ENCODE measurements around the gene GMCL1. TPM values are rescaled to one million over a fixed set of nuclear protein-coding genes. Genes with fewer than 3 reads are reported as not detected.

Gene GMCL1
- total RNA-seq, 1 experiment from 2014 or later = 17.4 TPM

- Histone ChIP-seq H3K9me2 (ENCODE audit: insufficient read depth) (no peaks in the 10 kb centered on the region), H3K4me2 (no peak overlapping the region), H3K27ac (no peak overlapping the region), H3K79me2 (ENCODE audit: low read depth) (no peaks in the 10 kb centered on the region), H3F3A (ENCODE audit: insufficient read depth, low read depth) (peaks cover 11% of the 10 kb centered on the region; the same call in 1 of the 2 replicates), H3K27me3 (ENCODE audit: insufficient read depth, low read depth) (no peaks in the 10 kb centered on the region), H3K4me1 (replicated peaks; ENCODE audit: insufficient read depth) (no peaks in the 10 kb centered on the region), H2AFZ (no peak overlapping the region), H4K20me1 (ENCODE audit: insufficient read depth) (no peaks in the 10 kb centered on the region), H3K36me3 (ENCODE audit: low read depth) (no peaks in the 10 kb centered on the region; the same call in 1 of the 2 replicates), H3K4me3 (no peak overlapping the region), H3K9me3 (ENCODE audit: insufficient read depth, low read depth) (no peaks in the 10 kb centered on the region)
- DNase-seq = no peak
- ChIA-PET POLR2A (ENCODE audit: unreplicated experiment) (no interaction called here), CTCF (interaction anchor here (0.6 kb wide), 1 partner anchor 827 kb away, joined by 3 read pairs; no protein-coding TSS in a partner anchor)
- no peak for TF ChIP-seq EZH2 (IDR thresholded peaks at IDR 0.05; ENCODE audit: low read depth)
- TF ChIP-seq CTCF (conservative IDR thresholded peaks at IDR 0.05) = no peak
- intact Hi-C loops (cut with micrococcal nuclease; ENCODE audit: unreplicated experiment) = no loop called here
- no TSS peak for BruUV-seq (replicated peaks)
Observed at GRCh38 chr2:69790601-69790959, 38.9 kb upstream of the GMCL1 start.

GRCh38 chr2:69791045-69791444 lies 38.4 kb upstream of the GMCL1 start:
- H3K9me2 ChIP-seq (ENCODE audit: insufficient read depth) = no peaks in the 10 kb centered on the region
- BruUV-seq (replicated peaks) = no TSS peak
- H3K27me3 ChIP-seq (ENCODE audit: insufficient read depth, low read depth) = no peaks in the 10 kb centered on the region
- DNase-seq = no peak
- no peak overlapping the region for H3K4me2 ChIP-seq
- no peaks in the 10 kb centered on the region for H3K4me1 ChIP-seq (replicated peaks; ENCODE audit: insufficient read depth)
- no peaks in the 10 kb centered on the region; the same call in 1 of the 2 replicates for H3K36me3 ChIP-seq (ENCODE audit: low read depth)
- CTCF ChIA-PET = interaction anchor here (0.6 kb wide), 1 partner anchor 826 kb away, joined by 3 read pairs; no protein-coding TSS in a partner anchor
- H2AFZ ChIP-seq = no peak overlapping the region
- no peak overlapping the region for H3K4me3 ChIP-seq
- intact Hi-C loops (cut with micrococcal nuclease; ENCODE audit: unreplicated experiment) = no loop called here
- H3K79me2 ChIP-seq (ENCODE audit: low read depth) = no peaks in the 10 kb centered on the region
- peaks cover 11% of the 10 kb centered on the region; the same call in 1 of the 2 replicates for H3F3A ChIP-seq (ENCODE audit: insufficient read depth, low read depth)
- no peaks in the 10 kb centered on the region for H3K9me3 ChIP-seq (ENCODE audit: insufficient read depth, low read depth)
- TF ChIP-seq CTCF (conservative IDR thresholded peaks at IDR 0.05) = no peak
- no peak for TF ChIP-seq EZH2 (IDR thresholded peaks at IDR 0.05; ENCODE audit: low read depth)
- no peaks in the 10 kb centered on the region for H4K20me1 ChIP-seq (ENCODE audit: insufficient read depth)
- no peak overlapping the region for H3K27ac ChIP-seq
- POLR2A ChIA-PET (ENCODE audit: unreplicated experiment) = no interaction called here

DNA sequence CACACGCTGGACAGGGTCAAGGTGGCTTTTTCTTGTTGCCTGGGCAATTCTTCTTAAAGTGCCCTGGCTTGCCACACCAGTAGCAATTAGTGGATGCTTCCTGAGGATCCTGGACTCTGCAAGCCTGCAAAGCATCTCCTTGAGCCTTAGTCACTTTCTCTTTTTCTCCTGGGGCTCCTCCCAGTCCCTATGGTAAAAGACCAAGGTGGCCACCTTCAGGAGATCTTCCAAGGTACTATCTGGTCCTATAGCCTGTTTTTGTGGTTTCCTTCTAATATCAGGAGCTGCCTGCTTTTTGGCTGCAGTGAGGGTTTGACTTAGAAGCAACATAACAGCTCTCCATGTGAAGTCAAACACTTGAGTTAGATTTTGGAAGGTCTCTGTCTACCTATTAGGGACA lies 33.3 kb upstream of the GMCL1 start:
- Histone ChIP-seq H3K27me3 (ENCODE audit: insufficient read depth, low read depth) (no peaks in the 10 kb centered on the region), H2AFZ (no peak overlapping the region), H3K27ac (no peak overlapping the region), H3F3A (ENCODE audit: insufficient read depth, low read depth) (peaks cover 16% of the 10 kb centered on the region), H3K79me2 (ENCODE audit: low read depth) (no peaks in the 10 kb centered on the region), H3K4me1 (replicated peaks; ENCODE audit: insufficient read depth) (peaks cover 26% of the 10 kb centered on the region), H3K4me3 (no peak overlapping the region), H3K9me3 (ENCODE audit: insufficient read depth, low read depth) (no peaks in the 10 kb centered on the region), H3K4me2 (no peak overlapping the region), H3K36me3 (ENCODE audit: low read depth) (no peaks in the 10 kb centered on the region), H3K9me2 (ENCODE audit: insufficient read depth) (no peaks in the 10 kb centered on the region), H4K20me1 (ENCODE audit: insufficient read depth) (no peaks in the 10 kb centered on the region)
- TF ChIP-seq EZH2 (IDR thresholded peaks at IDR 0.05; ENCODE audit: low read depth) = no peak
- TF ChIP-seq CTCF (conservative IDR thresholded peaks at IDR 0.05) = no peak
- no peak for DNase-seq
- BruUV-seq (replicated peaks) = no TSS peak
- CTCF ChIA-PET = interaction anchor here (0.6 to 0.7 kb wide), 2 partner anchors 71 to 184 kb away, joined by 3 to 6 read pairs; no protein-coding TSS in a partner anchor
- intact Hi-C loops (cut with micrococcal nuclease; ENCODE audit: unreplicated experiment) = loop anchor here (5.0 kb wide), 1 partner anchor 74 kb away; no protein-coding TSS in a partner anchor
- POLR2A ChIA-PET (ENCODE audit: unreplicated experiment) = interaction anchor here (0.7 kb wide), 1 partner anchor 40 kb away, joined by 3 read pairs; no protein-coding TSS in a partner anchor

Data from PC-9 (cell line).